ENCODE measurements around the gene SPP1. TPM values are rescaled to one million over a fixed set of nuclear protein-coding genes. Genes with fewer than 3 reads are reported as not detected.

Gene SPP1
- total and polyA plus RNA-seq, 10 of the 15 experiments (the other 5 are each of a cell fraction or from before 2014, with no cell fraction given) = 0.05 to 1.1 (median 0.39) TPM; not detected in 6

- TF ChIP-seq BHLHE40 (IDR thresholded peaks at IDR 0.05; ENCODE audit: borderline replicate concordance in 1 of 2, low read depth in 2 of 2, low read length in 1 of 2) (no peak), RAD51 (IDR thresholded peaks at IDR 0.05) (0 out of 2 replicates have a peak, but pooled peaks have one; percentile 23)
- ChIA-PET SMC1A (ENCODE audit: uncharacterized antibody, unreplicated experiment) (no interaction called here), RAD21 (ENCODE audit: unreplicated experiment) (no interaction called here), POLR2A (no interaction called here), CTCF (interaction anchor here (1.0 kb wide), 2 partner anchors 29 to 41 kb away, joined by 3 to 4 read pairs; no protein-coding TSS in a partner anchor)
- Histone ChIP-seq H3K27ac (ENCODE audit: control insufficient read depth, insufficient read depth) (no peak overlapping the region), H3K9ac (ENCODE audit: control insufficient read depth, insufficient read depth, low read length) (no peak overlapping the region), H3K36me3 (ENCODE audit: control insufficient read depth in 2 of 2, insufficient read depth in 2 of 2, low read length in 1 of 2) (no peaks in the 10 kb centered on the region), H3K79me2 (ENCODE audit: control insufficient read depth, insufficient read depth, low read length) (no peaks in the 10 kb centered on the region), H3K27me3 (replicated peaks in 1 of 2; ENCODE audit: control insufficient read depth in 2 of 2, insufficient read depth in 2 of 2, low read length in 1 of 2) (no peaks in the 10 kb centered on the region), H4K20me1 (ENCODE audit: control insufficient read depth, insufficient read depth) (no peaks in the 10 kb centered on the region), H3K4me1 (ENCODE audit: control insufficient read depth, insufficient read depth, low read length) (no peaks in the 10 kb centered on the region), H3K4me3 (no peak overlapping the region), H3K4me2 (ENCODE audit: control insufficient read depth, insufficient read depth) (no peak overlapping the region), H3K9me3 (replicated peaks; ENCODE audit: control insufficient read depth, insufficient read depth, low read length) (no peaks in the 10 kb centered on the region), H2AFZ (ENCODE audit: control insufficient read depth, low read depth, low read length) (no peak overlapping the region)
- DNase-seq (ENCODE audit: low read depth, low spot score) (no peak), FAIRE-seq (no peak), ATAC-seq (no peak)
- no TSS peak for BruUV-seq (replicated peaks)
- in situ Hi-C loops (cut with MboI) = no loop called here
- WGBS (ENCODE audit: insufficient coverage, insufficient replicate concordance, low lambda C conversion rate, missing lambda C conversion rate) = 42% methylated on average over 8 of the region's 8 CpGs
- intact Hi-C loops (cut with micrococcal nuclease; ENCODE audit: unreplicated experiment) = no loop called here
These were observed 30.5 kb upstream of the SPP1 start for GRCh38 chr4:87944967-87945366.

GRCh38 chr4:87946766-87947165, 28.7 kb upstream of the SPP1 start:
- Histone ChIP-seq H4K20me1 (ENCODE audit: control insufficient read depth, insufficient read depth) (no peaks in the 10 kb centered on the region), H3K27ac (ENCODE audit: control insufficient read depth, insufficient read depth) (no peak overlapping the region), H3K4me3 (no peak overlapping the region), H3K9me3 (replicated peaks; ENCODE audit: control insufficient read depth, insufficient read depth, low read length) (no peaks in the 10 kb centered on the region), H3K4me1 (ENCODE audit: control insufficient read depth, insufficient read depth, low read length) (no peaks in the 10 kb centered on the region), H3K9ac (ENCODE audit: control insufficient read depth, insufficient read depth, low read length) (no peak overlapping the region), H3K4me2 (ENCODE audit: control insufficient read depth, insufficient read depth) (no peak overlapping the region), H3K79me2 (ENCODE audit: control insufficient read depth, insufficient read depth, low read length) (no peaks in the 10 kb centered on the region), H2AFZ (ENCODE audit: control insufficient read depth, low read depth, low read length) (no peak overlapping the region), H3K27me3 (replicated peaks in 1 of 2; ENCODE audit: control insufficient read depth in 2 of 2, insufficient read depth in 2 of 2, low read length in 1 of 2) (no peaks in the 10 kb centered on the region), H3K36me3 (ENCODE audit: control insufficient read depth in 2 of 2, insufficient read depth in 2 of 2, low read length in 1 of 2) (no peaks in the 10 kb centered on the region)
- in situ Hi-C loops (cut with MboI) (no loop called here), intact Hi-C loops (cut with micrococcal nuclease; ENCODE audit: unreplicated experiment) (no loop called here)
- ChIA-PET CTCF (no interaction called here), POLR2A (no interaction called here), RAD21 (ENCODE audit: unreplicated experiment) (no interaction called here), SMC1A (ENCODE audit: uncharacterized antibody, unreplicated experiment) (no interaction called here)
- 39% methylated on average over 3 of the region's 3 CpGs for WGBS (ENCODE audit: insufficient coverage, insufficient replicate concordance, low lambda C conversion rate, missing lambda C conversion rate)
- BruUV-seq (replicated peaks) = no TSS peak
- DNase-seq (ENCODE audit: low read depth, low spot score) (no peak), FAIRE-seq (no peak), ATAC-seq (no peak)
- TF ChIP-seq GABPA (IDR thresholded peaks at IDR 0.05; ENCODE audit: low read depth) (no peak), IRF3 (IDR thresholded peaks at IDR 0.05) (no peak), KLF5 (IDR thresholded peaks at IDR 0.05; ENCODE audit: partially characterized antibody) (no peak), NR2C2 (IDR thresholded peaks at IDR 0.05; ENCODE audit: borderline replicate concordance, control insufficient read depth, insufficient read length, low read depth) (no peak)

All from GM12878 (cell line).